ENCODE results near the gene DPY19L1.
A peak's percentile ranks its signal among the peaks of the same experiment; 100 is the strongest.
"Not testable (repeated sequence)": the region's sequence is repeated elsewhere in the genome, so short reads cannot be mapped to it uniquely, and the experiment has no call there.

Gene DPY19L1

GRCh38 chr7:35043301-35043700 is 6.0 kb upstream of the DPY19L1 start:
- not testable (repeated sequence) for H3K9me3 ChIP-seq; H3K36me3 ChIP-seq (replicated peaks); DNase-seq (ENCODE audit: low spot score in 2 of 2); H3K4me1 ChIP-seq; H3K27me3 ChIP-seq (ENCODE audit: low read depth); H3K4me3 ChIP-seq
- in situ Hi-C loops (cut with MboI; ENCODE audit: low sequenced_read_pairs), result loop anchor here (25.0 kb wide), 1 partner anchor 381 kb away; the partner anchor contains the start of gene NPSR1

GRCh38 chr7:35040906-35041305 is 3.6 kb upstream of the DPY19L1 start:
- no peak for DNase-seq (ENCODE audit: low spot score in 2 of 2)
- peaks cover 8% of the 10 kb centered on the region for H3K4me1 ChIP-seq
- no peaks in the 10 kb centered on the region for H3K36me3 ChIP-seq (replicated peaks)
- no peaks in the 10 kb centered on the region; the same call in 1 of the 2 replicates for H3K27me3 ChIP-seq (ENCODE audit: low read depth)
- in situ Hi-C loops (cut with MboI; ENCODE audit: low sequenced_read_pairs), result loop anchor here (25.0 kb wide), 1 partner anchor 379 kb away; the partner anchor contains the start of gene NPSR1
- no peaks in the 10 kb centered on the region for H3K9me3 ChIP-seq
- H3K4me3 ChIP-seq, result no peak overlapping the region

GRCh38 chr7:35039343-35039742 is 2.1 kb upstream of the DPY19L1 start:
- Histone ChIP-seq H3K4me1 (peaks cover 11% of the 10 kb centered on the region), H3K9me3 (no peaks in the 10 kb centered on the region), H3K27me3 (ENCODE audit: low read depth) (no peaks in the 10 kb centered on the region; the same call in 1 of the 2 replicates), H3K4me3 (no peak overlapping the region), H3K36me3 (replicated peaks) (no peaks in the 10 kb centered on the region)
- DNase-seq (ENCODE audit: low spot score in 2 of 2), result no peak
- in situ Hi-C loops (cut with MboI; ENCODE audit: low sequenced_read_pairs), result loop anchor here (25.0 kb wide), 1 partner anchor 377 kb away; the partner anchor contains the start of gene NPSR1

- Histone ChIP-seq H3K9me3 (no peaks in the 10 kb centered on the region), H3K4me3 (peak overlapping the region; percentile 59), H3K36me3 (replicated peaks) (no peaks in the 10 kb centered on the region), H3K4me1 (peaks cover 11% of the 10 kb centered on the region), H3K27me3 (ENCODE audit: low read depth) (no peaks in the 10 kb centered on the region; the same call in 1 of the 2 replicates)
- peak; percentile 24 to 44 for DNase-seq (ENCODE audit: low spot score in 2 of 2)
- in situ Hi-C loops (cut with MboI; ENCODE audit: low sequenced_read_pairs), result loop anchor here (25.0 kb wide), 1 partner anchor 376 kb away; the partner anchor contains the start of gene NPSR1
Measured at GRCh38 chr7:35038354-35038753, 1.1 kb upstream of the DPY19L1 start.

- Histone ChIP-seq H3K9me3 (no peaks in the 10 kb centered on the region), H3K27me3 (ENCODE audit: low read depth) (no peaks in the 10 kb centered on the region; the same call in 1 of the 2 replicates), H3K4me3 (peak overlapping the region; percentile 59), H3K4me1 (peaks cover 11% of the 10 kb centered on the region), H3K36me3 (replicated peaks) (no peaks in the 10 kb centered on the region)
- in situ Hi-C loops (cut with MboI; ENCODE audit: low sequenced_read_pairs), result loop anchor here (25.0 kb wide), 1 partner anchor 375 kb away; the partner anchor contains the start of gene NPSR1
- peak; percentile 93 to 94 for DNase-seq (ENCODE audit: low spot score in 2 of 2)
Measured at GRCh38 chr7:35037526-35038341, 449 bp upstream of the DPY19L1 start.

- in situ Hi-C loops (cut with MboI; ENCODE audit: low sequenced_read_pairs), result loop anchor here (25.0 kb wide), 1 partner anchor 374 kb away; the partner anchor contains the start of gene NPSR1
Measured at GRCh38 chr7:35036361-35037171, 719 bp downstream of the DPY19L1 start.

GRCh38 chr7:35035511-35035961 is 1.7 kb downstream of the DPY19L1 start:
- DNase-seq (ENCODE audit: low spot score in 2 of 2), result no peak
- H3K4me3 ChIP-seq, result peak overlapping the region; percentile 67
- peaks cover 17% of the 10 kb centered on the region for H3K4me1 ChIP-seq
- in situ Hi-C loops (cut with MboI; ENCODE audit: low sequenced_read_pairs), result loop anchor here (25.0 kb wide), 1 partner anchor 373 kb away; the partner anchor contains the start of gene NPSR1
- H3K9me3 ChIP-seq, result no peaks in the 10 kb centered on the region
- no peaks in the 10 kb centered on the region for H3K36me3 ChIP-seq (replicated peaks)
- no peaks in the 10 kb centered on the region for H3K27me3 ChIP-seq (ENCODE audit: low read depth)

More at GRCh38 chr7:35036361-35037171, 719 bp downstream of the DPY19L1 start:
- peak; percentile 28 to 63 for DNase-seq (ENCODE audit: low spot score in 2 of 2)
- Histone ChIP-seq H3K4me1 (peaks cover 11% of the 10 kb centered on the region), H3K4me3 (peak overlapping the region; percentile 67), H3K9me3 (no peaks in the 10 kb centered on the region), H3K36me3 (replicated peaks) (no peaks in the 10 kb centered on the region), H3K27me3 (ENCODE audit: low read depth) (no peaks in the 10 kb centered on the region; the same call in 1 of the 2 replicates)

- DNase-seq (ENCODE audit: low spot score in 2 of 2), result no peak
- H3K27me3 ChIP-seq (ENCODE audit: low read depth), result no peaks in the 10 kb centered on the region
- no peaks in the 10 kb centered on the region for H3K9me3 ChIP-seq
- H3K4me3 ChIP-seq, result no peak overlapping the region
- in situ Hi-C loops (cut with MboI; ENCODE audit: low sequenced_read_pairs), result loop anchor here (25.0 kb wide), 1 partner anchor 370 kb away; the partner anchor contains the start of gene NPSR1
- H3K4me1 ChIP-seq, result peaks cover 9% of the 10 kb centered on the region
- no peaks in the 10 kb centered on the region for H3K36me3 ChIP-seq (replicated peaks)
Measured at GRCh38 chr7:35032166-35032565, 5.1 kb downstream of the DPY19L1 start.

- in situ Hi-C loops (cut with MboI; ENCODE audit: low sequenced_read_pairs), result loop anchor here (25.0 kb wide), 1 partner anchor 369 kb away; the partner anchor contains the start of gene NPSR1
- DNase-seq (ENCODE audit: low spot score in 2 of 2), result peak in 1 of 2 experiments; percentile 15
Measured at GRCh38 chr7:35030848-35031247, 6.4 kb downstream of the DPY19L1 start.

GRCh38 chr7:35029311-35029710 is 8.0 kb downstream of the DPY19L1 start:
- in situ Hi-C loops (cut with MboI; ENCODE audit: low sequenced_read_pairs), result loop anchor here (25.0 kb wide), 1 partner anchor 367 kb away; the partner anchor contains the start of gene NPSR1
- H3K27me3 ChIP-seq (ENCODE audit: low read depth), result no peaks in the 10 kb centered on the region

More at GRCh38 chr7:35030848-35031247, 6.4 kb downstream of the DPY19L1 start:
- Histone ChIP-seq H3K4me1 (peaks cover 9% of the 10 kb centered on the region), H3K4me3 (no peak overlapping the region), H3K36me3 (replicated peaks) (no peaks in the 10 kb centered on the region), H3K27me3 (ENCODE audit: low read depth) (no peaks in the 10 kb centered on the region), H3K9me3 (no peaks in the 10 kb centered on the region)

GRCh38 chr7:35026150-35026549 is 11.1 kb downstream of the DPY19L1 start:
- Histone ChIP-seq H3K36me3 (replicated peaks) (no peaks in the 10 kb centered on the region), H3K27me3 (ENCODE audit: low read depth) (no peaks in the 10 kb centered on the region), H3K9me3 (no peaks in the 10 kb centered on the region), H3K4me1 (peaks cover 4% of the 10 kb centered on the region; the same call in 1 of the 2 replicates), H3K4me3 (no peak overlapping the region)
- no peak for DNase-seq (ENCODE audit: low spot score in 2 of 2)
- in situ Hi-C loops (cut with MboI; ENCODE audit: low sequenced_read_pairs), result loop anchor here (25.0 kb wide), 1 partner anchor 364 kb away; the partner anchor contains the start of gene NPSR1

More at GRCh38 chr7:35029311-35029710, 8.0 kb downstream of the DPY19L1 start:
- Histone ChIP-seq H3K4me1 (peaks cover 6% of the 10 kb centered on the region; the same call in 1 of the 2 replicates), H3K4me3 (no peak overlapping the region), H3K36me3 (replicated peaks) (no peaks in the 10 kb centered on the region), H3K9me3 (no peaks in the 10 kb centered on the region)
- no peak for DNase-seq (ENCODE audit: low spot score in 2 of 2)

GRCh38 chr7:35025369-35025870 is 11.9 kb downstream of the DPY19L1 start:
- in situ Hi-C loops (cut with MboI; ENCODE audit: low sequenced_read_pairs), result loop anchor here (25.0 kb wide), 1 partner anchor 363 kb away; the partner anchor contains the start of gene NPSR1
- no peak for DNase-seq (ENCODE audit: low spot score in 2 of 2)
- H3K4me1 ChIP-seq, result no peaks in the 10 kb centered on the region

GRCh38 chr7:35024298-35024697 is 13.0 kb downstream of the DPY19L1 start:
- no peak for DNase-seq (ENCODE audit: low spot score in 2 of 2)
- no peaks in the 10 kb centered on the region for H3K4me1 ChIP-seq
- no peaks in the 10 kb centered on the region for H3K36me3 ChIP-seq (replicated peaks)
- no peaks in the 10 kb centered on the region for H3K9me3 ChIP-seq
- in situ Hi-C loops (cut with MboI; ENCODE audit: low sequenced_read_pairs), result no loop called here
- H3K27me3 ChIP-seq (ENCODE audit: low read depth), result no peaks in the 10 kb centered on the region
- no peak overlapping the region for H3K4me3 ChIP-seq

More at GRCh38 chr7:35025369-35025870, 11.9 kb downstream of the DPY19L1 start:
- H3K36me3 ChIP-seq (replicated peaks), result no peaks in the 10 kb centered on the region
- no peaks in the 10 kb centered on the region for H3K9me3 ChIP-seq
- H3K4me3 ChIP-seq, result no peak overlapping the region
- H3K27me3 ChIP-seq (ENCODE audit: low read depth), result no peaks in the 10 kb centered on the region

Measured in HAP-1 (cell line).